GM19455 (cell line): Measurements from ENCODE around the gene APOH.
"Not testable (repeated sequence)": the region's sequence is repeated elsewhere in the genome, so short reads cannot be mapped to it uniquely, and the experiment has no call there.

ENCODE experiments used
- ATAC-seq: cut with Tn5 transposase; IDR thresholded peaks from one replicate; pipeline ENCODE4 v1.9.1; 2021; ENCODE audit not compliant: unreplicated experiment

APOH gene, protein sequence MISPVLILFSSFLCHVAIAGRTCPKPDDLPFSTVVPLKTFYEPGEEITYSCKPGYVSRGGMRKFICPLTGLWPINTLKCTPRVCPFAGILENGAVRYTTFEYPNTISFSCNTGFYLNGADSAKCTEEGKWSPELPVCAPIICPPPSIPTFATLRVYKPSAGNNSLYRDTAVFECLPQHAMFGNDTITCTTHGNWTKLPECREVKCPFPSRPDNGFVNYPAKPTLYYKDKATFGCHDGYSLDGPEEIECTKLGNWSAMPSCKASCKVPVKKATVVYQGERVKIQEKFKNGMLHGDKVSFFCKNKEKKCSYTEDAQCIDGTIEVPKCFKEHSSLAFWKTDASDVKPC

DNA sequence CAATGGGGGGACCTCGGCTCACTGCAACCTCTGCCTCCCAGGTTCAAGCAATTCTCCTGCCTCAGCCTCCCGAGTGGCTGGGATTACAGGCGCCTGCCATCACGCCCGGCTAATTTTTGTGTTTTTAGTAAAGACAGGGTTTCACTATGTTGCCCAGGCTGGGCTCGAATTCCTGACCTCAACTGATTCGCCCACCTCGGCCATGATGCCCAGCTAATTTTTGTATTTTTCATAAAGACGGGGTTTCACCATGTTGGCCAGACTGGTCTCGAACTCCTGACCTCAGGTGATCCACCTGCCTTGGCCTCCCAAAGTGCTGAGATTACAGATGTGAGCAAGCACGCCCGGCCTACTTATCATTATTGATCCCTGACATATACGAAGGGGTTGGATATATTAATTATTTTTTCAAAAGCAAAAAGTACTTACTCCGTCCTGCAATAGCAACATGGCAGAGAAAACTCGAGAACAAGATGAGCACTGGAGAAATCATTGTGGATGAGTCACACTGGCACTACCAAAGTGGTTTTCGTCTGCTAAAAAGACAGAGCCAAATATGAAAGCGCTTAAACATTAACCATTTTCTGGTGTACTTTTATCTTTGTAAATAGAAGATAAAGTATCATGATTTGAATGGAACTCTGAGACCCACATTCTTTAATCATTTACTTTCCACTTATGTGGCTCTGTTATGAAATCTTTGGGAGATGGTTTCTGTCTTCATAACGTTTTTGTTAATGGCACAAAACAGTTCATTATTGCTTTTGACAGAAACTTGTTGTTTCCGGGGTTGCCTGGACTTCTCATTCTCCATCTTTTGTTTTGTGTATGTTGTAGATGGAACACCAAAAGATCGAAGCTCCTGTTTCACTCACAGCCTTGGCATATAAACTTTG is at the start of gene APOH:
Gene APOH, minus strand, starts transcription at position 529 of the 896 bp plus-strand sequence. Its CDS starts 36 bp downstream, at position 493.
- no peak for ATAC-seq

DNA sequence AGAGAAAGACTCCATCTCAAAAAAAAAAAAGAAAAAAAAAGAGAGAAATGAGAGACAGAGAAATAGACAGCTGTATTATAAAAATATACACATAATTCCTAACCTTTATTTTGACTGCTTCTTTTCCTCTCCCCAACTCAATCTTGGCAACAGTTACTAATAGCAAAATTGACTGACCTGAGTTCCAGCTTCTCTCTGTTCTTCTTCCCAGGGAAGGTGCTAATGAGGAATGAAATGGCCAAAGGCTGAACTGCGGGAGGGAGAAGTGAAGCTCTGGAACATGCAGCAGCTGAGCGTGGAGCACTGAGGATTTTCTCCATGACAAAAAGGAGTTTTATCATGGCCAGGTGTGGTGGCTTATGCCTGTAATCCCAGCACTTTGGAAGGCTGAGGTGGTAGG is 48.0 kb upstream of the APOH start:
- no peak for ATAC-seq

DNA sequence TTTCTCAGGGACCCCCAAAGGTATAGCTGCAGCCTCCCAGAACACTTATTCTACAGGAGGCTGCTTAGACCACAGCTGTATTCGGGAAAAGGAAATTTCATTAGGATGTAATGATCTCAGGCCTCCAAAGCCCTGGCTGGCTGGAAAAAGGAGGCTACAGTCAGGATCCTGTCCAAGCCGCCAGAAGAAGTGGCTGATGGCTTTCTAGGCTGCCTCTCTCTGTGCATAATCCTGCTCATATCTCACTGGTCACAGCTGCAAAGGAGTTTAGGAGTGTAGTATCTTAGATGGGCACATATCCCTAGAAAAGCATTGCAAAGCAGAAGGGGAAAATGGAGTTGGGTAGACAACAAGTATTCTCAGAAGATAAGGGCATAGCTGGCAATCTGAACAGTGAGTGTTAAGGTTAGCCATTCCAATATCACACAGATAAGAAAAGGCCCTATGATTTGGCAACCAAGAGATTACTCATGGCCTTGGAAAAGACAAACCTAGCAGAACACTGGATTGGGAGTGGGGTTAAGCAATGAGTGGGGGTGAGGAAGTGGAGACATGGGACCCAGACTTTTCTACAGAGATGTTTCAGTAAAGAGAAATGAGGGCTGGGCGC is 47.2 kb upstream of the APOH start:
- ATAC-seq, result no peak

- ATAC-seq, result no peak
These were observed 46.4 kb upstream of the APOH start for GRCh38 chr17:66275651-66276050.

DNA sequence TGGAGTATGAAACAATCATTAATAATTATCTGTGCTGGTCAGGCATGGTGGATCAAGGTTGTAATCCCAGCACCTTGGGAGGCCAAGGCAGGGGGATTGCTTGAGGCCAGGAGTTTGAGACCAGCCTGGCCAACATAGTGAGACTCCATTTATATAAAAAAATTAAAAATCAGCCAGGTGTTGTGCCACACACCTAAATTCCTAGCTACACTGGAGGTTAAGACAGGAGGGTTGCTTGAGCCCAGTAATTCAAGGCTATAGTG is 44.3 kb upstream of the APOH start:
- ATAC-seq, result no peak

- ATAC-seq, result no peak
These were observed 43.8 kb upstream of the APOH start for GRCh38 chr17:66272811-66273585.

DNA sequence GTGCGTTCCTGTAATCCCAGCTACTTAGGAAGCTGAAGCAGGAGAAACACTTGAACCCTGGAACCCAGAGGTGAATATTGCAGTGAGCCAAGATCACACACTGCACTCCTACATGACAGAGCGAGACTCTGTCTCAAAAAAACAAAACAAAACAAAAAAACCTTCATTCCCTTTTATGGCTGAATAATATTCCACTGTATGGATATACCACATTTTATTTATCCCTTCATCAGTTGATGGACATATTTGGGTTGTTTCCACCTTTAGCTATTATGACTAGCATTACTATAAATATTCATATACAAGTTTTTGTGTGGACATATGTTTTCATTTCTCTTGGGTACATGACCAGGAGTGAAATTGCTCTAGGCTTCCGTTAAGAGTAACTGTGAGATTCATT is 42.3 kb upstream of the APOH start:
- no peak for ATAC-seq

GRCh38 chr17:66270106-66270505 is 40.9 kb upstream of the APOH start:
- no peak for ATAC-seq

DNA sequence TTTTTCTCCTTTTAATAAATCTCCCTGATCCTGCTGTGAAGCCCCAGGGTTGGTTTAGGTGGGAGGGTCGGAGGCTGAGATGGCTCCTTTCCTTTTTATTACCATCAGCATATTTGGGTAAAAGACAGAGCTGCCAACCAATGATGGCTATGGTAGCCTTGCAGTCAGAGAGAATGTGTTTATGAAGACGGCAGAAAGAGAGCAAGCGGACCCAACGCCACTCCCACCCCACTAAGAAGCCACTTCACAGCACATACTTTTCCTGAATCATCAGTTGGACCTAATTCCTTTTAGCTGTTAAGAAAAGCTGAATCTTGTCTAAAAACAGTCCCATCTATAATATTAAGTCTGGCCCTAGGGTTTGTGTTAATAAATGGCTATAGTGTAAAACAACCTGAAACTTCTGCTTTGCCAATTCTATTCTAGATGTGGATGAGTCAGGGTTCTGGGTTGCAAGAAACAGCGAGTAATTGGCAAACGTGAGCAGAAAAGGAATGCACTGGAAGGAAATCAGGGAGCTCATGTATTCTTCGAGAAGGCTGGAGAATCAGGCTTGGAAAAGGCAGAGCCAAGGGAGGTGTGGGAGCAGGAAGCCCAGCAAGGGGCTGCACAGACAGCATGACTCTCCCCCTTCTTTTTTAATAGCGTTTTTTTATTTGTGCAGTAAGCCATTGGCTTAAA is 39.2 kb upstream of the APOH start:
- ATAC-seq, result no peak

- no peak for ATAC-seq
These were observed 35.5 kb upstream of the APOH start for GRCh38 chr17:66264696-66265095.

- no peak for ATAC-seq
These were observed 33.6 kb upstream of the APOH start for GRCh38 chr17:66262767-66263166.

DNA sequence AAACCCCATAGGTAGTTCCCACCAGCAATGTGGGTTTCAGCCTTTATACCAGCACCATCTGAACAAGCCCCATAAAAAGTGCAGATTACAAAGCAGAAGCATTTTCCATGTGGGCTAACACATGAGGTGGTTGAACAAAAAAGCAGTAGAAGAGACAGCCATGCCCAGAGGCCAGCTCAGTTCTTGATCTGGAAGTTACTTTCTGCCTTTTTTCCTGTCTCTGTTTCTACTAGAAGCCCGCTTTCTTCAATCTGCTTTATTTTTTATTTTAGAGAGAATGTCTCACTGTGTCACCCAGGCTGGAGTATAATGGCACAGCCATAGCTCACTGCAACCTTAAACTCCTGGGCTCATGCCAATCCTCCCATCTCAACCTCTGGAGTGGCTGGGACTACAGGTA is 31.5 kb upstream of the APOH start:
- ATAC-seq, result no peak

GRCh38 chr17:66260275-66260674 is 31.1 kb upstream of the APOH start:
- no peak for ATAC-seq

GRCh38 chr17:66255527-66255971 is 26.3 kb upstream of the APOH start:
- no peak for ATAC-seq

GRCh38 chr17:66255112-66255511 is 25.9 kb upstream of the APOH start:
- ATAC-seq, result peak; percentile 57

GRCh38 chr17:66253458-66253857 is 24.2 kb upstream of the APOH start:
- ATAC-seq, result not testable (repeated sequence)

GRCh38 chr17:66250686-66251085 is 21.5 kb upstream of the APOH start:
- no peak for ATAC-seq

DNA sequence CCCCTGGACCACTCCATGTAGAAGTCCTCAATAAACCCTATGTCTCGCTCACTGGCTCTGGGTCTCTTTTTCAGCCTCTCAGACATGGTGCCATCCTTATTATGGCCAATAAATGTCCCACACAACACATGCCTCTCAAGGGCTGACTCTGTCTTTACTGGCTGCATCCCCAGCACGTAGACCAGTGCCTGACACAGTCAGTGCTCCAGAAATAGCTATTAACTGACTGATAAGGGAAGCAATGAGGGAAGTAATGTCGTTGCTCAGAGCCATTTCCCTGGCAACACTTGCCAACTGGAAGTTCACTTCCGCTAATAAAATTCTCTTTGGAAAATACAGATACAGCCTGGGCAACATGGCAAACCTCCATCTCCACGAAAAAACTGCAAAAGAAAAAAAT is 19.1 kb upstream of the APOH start:
- ATAC-seq, result no peak

DNA sequence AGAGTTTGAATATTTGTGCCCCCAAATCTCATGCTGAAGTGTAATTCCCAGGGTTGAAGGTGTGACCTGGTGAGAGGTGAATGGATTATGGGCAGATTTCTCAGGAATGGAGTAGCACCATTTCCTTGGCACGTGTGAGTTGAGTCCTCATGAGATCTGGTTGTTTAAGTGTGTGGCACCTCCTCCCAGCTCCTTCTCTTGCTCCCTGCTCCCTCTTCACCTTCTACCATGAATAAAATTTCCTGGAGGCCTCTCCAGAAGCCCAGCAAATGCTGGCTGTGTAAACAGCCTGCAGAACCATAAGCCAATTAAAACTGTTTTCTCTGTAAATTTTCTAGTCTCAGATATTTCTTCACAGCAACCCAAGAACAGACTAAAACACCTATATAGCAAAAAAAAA is 12.6 kb upstream of the APOH start:
- ATAC-seq, result no peak

- no peak for ATAC-seq
These were observed 11.4 kb upstream of the APOH start for GRCh38 chr17:66240630-66241029.

- ATAC-seq, result no peak
These were observed 10.8 kb upstream of the APOH start for GRCh38 chr17:66240013-66240412.
